Kidney capillary endothelial cell (primary cell): ENCODE measurements around the gene ARHGAP15.
A peak's percentile ranks its signal among the peaks of the same experiment; 100 is the strongest.

Experiments
- DNase-seq: peaks from one replicate; pipeline ENCODE4 v3.0.0-alpha.2; 2018; ENCODE audit warnings: low spot score

The ARHGAP15 gene

GRCh38 chr2:143263066-143263625, 133.9 kb downstream of the ARHGAP15 start:
- DNase-seq: peak; percentile 19

- DNase-seq: no peak
These were observed 135.6 kb downstream of the ARHGAP15 start for GRCh38 chr2:143264851-143265250.

- DNase-seq: no peak
These were observed 150.5 kb downstream of the ARHGAP15 start for GRCh38 chr2:143279672-143280071.

- DNase-seq: no peak
These were observed 151.0 kb downstream of the ARHGAP15 start for GRCh38 chr2:143280097-143280757.

- no peak for DNase-seq
These were observed 153.5 kb downstream of the ARHGAP15 start for GRCh38 chr2:143282684-143283083.

GRCh38 chr2:143284087-143284675, 155.0 kb downstream of the ARHGAP15 start:
- DNase-seq: peak; percentile 28

- no peak for DNase-seq
These were observed 159.8 kb downstream of the ARHGAP15 start for GRCh38 chr2:143289025-143289424.

GRCh38 chr2:143290221-143290620, 161.0 kb downstream of the ARHGAP15 start:
- no peak for DNase-seq

- no peak for DNase-seq
These were observed 164.8 kb downstream of the ARHGAP15 start for GRCh38 chr2:143294068-143294467.

GRCh38 chr2:143296089-143296488, 166.9 kb downstream of the ARHGAP15 start:
- DNase-seq: no peak

GRCh38 chr2:143297182-143297581, 168.0 kb downstream of the ARHGAP15 start:
- DNase-seq: no peak

GRCh38 chr2:143300536-143300935, 171.3 kb downstream of the ARHGAP15 start:
- no peak for DNase-seq

- no peak for DNase-seq
These were observed 182.2 kb downstream of the ARHGAP15 start for GRCh38 chr2:143311426-143311825.

GRCh38 chr2:143312441-143312840, 183.2 kb downstream of the ARHGAP15 start:
- DNase-seq: no peak

GRCh38 chr2:143313861-143314260, 184.6 kb downstream of the ARHGAP15 start:
- DNase-seq: no peak

GRCh38 chr2:143321994-143322393, 192.8 kb downstream of the ARHGAP15 start:
- no peak for DNase-seq

GRCh38 chr2:143329288-143329687, 200.1 kb downstream of the ARHGAP15 start:
- no peak for DNase-seq

- DNase-seq: no peak
These were observed 204.1 kb downstream of the ARHGAP15 start for GRCh38 chr2:143333168-143333791.

GRCh38 chr2:143333847-143334246, 204.6 kb downstream of the ARHGAP15 start:
- DNase-seq: no peak

- DNase-seq: no peak
These were observed 205.6 kb downstream of the ARHGAP15 start for GRCh38 chr2:143334837-143335236.

GRCh38 chr2:143336719-143337210, 207.5 kb downstream of the ARHGAP15 start:
- no peak for DNase-seq

- DNase-seq: no peak
These were observed 212.3 kb downstream of the ARHGAP15 start for GRCh38 chr2:143341478-143341877.

- DNase-seq: no peak
These were observed 215.6 kb downstream of the ARHGAP15 start for GRCh38 chr2:143344780-143345179.
